Mammary epithelial cell (primary cell): ENCODE data around the gene NPRL2.

ENCODE experiments used
- CTCF ChIP-seq, 2 donors: IDR thresholded peaks in 1 of 2; conservative IDR thresholded peaks in 1 of 2; 2 replicates each; pipeline ENCODE4 v1.5.1; 2011 to 2012; ENCODE audit warnings: inconsistent platforms in 2 of 2, low read length in 2 of 2, mild to moderate bottlenecking in 2 of 2, control low read depth in 1 of 2, low read depth in 1 of 2; ENCODE audit not compliant: insufficient read depth in 1 of 2; ENCODE audit errors: extremely low read depth in 1 of 2
- EZH2 ChIP-seq: IDR thresholded peaks from 2 replicates; pipeline ENCODE4 v1.6.1; 2012; ENCODE audit warnings: low read length, inconsistent platforms, borderline replicate concordance

- TF ChIP-seq CTCF (conservative IDR thresholded peaks at IDR 0.05 in 1 of 2, IDR thresholded peaks at IDR 0.05 in 1 of 2; ENCODE audit: extremely low read depth in 1 of 2, insufficient read depth in 1 of 2, low read depth in 1 of 2, low read length in 2 of 2) (peak in 1 of 2 donors; percentile 0), EZH2 (no peak)
Measured at GRCh38 chr3:50356553-50356952, 6.0 kb upstream of the NPRL2 start.
